Vagina (tissue), 2 donors: Measurements from ENCODE around the gene PKN3.

Experiments
- POLR2A ChIP-seq, 2 donors: fragments of 450-650 bp; IDR thresholded peaks; one replicate each; pipeline ENCODE4 v1.6.1; 2017; ENCODE audit warnings: antibody characterized with exemption in 2 of 2, mild to moderate bottlenecking in 2 of 2, moderate library complexity in 2 of 2
- POLR2AphosphoS5 ChIP-seq, 2 donors: sonication (generic); formaldehyde crosslinking; IDR thresholded peaks; one replicate each; pipeline ENCODE4 v1.9.0; 2017; ENCODE audit warnings: antibody characterized with exemption in 2 of 2, mild to moderate bottlenecking in 2 of 2, low read depth in 1 of 2; ENCODE audit not compliant: insufficient read depth in 1 of 2
- TF ChIP-seq, protein P1 (sequence below), 3 experiments: fragments of 450-650 bp in 2 of 3; fragments of 200-600 bp in 1 of 3; sonication (generic) in 1 of 3; IDR thresholded peaks; one replicate each; pipeline ENCODE4 v1.5.1; 2017 to 2019; ENCODE audit warnings: antibody characterized with exemption in 3 of 3, mild to moderate bottlenecking in 2 of 3, moderate library complexity in 2 of 3

DNA sequence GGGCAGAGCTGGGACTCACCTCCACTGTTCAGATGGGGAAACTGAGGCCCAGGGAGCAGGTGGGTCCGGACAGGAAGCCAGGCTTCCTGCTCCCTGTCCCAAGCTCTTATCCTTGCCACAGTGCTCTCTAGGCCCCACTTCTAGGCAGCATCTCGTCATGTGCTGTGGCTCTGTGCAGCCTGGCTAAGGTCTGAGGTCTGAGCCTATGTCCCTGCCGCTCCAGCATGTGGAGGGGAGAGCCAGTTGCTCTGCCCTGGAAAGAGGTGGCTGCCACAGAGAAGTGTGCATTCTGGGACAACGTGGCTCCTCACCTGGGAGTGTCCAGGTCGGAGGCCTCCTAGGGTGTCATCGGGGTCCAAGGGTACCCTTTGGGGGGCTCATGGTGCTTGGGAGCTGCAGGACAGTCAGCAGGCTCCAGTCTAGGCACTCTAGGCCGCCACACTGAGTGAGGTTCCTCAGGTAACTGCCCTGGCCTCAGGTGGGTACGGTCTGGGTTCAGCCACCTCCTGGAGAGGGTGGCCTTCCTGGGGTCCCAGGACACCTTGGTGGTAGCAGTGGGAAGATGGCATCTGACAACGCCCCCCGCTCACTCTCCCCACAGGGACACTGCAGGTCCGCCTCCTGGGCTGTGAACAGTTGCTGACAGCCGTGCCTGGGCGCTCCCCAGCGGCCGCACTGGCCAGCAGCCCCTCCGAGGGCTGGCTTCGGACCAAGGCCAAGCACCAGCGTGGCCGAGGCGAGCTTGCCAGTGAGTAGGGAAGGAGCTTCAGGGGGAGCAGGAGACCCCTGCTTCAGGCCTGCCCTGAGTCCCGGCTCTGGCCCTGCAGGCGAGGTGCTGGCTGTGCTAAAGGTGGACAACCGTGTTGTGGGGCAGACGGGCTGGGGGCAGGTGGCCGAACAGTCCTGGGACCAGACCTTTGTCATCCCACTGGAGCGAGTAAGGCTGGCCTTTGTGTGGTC, 10.4 kb downstream of the PKN3 start:
- TF ChIP-seq, protein P1, sequence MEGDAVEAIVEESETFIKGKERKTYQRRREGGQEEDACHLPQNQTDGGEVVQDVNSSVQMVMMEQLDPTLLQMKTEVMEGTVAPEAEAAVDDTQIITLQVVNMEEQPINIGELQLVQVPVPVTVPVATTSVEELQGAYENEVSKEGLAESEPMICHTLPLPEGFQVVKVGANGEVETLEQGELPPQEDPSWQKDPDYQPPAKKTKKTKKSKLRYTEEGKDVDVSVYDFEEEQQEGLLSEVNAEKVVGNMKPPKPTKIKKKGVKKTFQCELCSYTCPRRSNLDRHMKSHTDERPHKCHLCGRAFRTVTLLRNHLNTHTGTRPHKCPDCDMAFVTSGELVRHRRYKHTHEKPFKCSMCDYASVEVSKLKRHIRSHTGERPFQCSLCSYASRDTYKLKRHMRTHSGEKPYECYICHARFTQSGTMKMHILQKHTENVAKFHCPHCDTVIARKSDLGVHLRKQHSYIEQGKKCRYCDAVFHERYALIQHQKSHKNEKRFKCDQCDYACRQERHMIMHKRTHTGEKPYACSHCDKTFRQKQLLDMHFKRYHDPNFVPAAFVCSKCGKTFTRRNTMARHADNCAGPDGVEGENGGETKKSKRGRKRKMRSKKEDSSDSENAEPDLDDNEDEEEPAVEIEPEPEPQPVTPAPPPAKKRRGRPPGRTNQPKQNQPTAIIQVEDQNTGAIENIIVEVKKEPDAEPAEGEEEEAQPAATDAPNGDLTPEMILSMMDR (IDR thresholded peaks at IDR 0.05) = no peak
- TF ChIP-seq POLR2A (IDR thresholded peaks at IDR 0.05) = no peak
- no peak for TF ChIP-seq POLR2AphosphoS5 (IDR thresholded peaks at IDR 0.05; ENCODE audit: insufficient read depth in 1 of 2, low read depth in 1 of 2)
